A673 (cell line): Measurements from ENCODE around the gene EPHA6. TPM values are rescaled to one million over a fixed set of nuclear protein-coding genes. Genes with fewer than 3 reads are reported as not detected.

Experiments used
- BruUV-seq: library from RNA; stranded (reverse); fragments of 400-500 nt; replicated peaks from 2 replicates; lab custom pipeline; 2021; lab: Mats Ljungman, UMichigan
- CTCF ChIA-PET: fragments of 300-600 bp; sonication (Branson Sonifier 250); formaldehyde crosslinking; loops from one replicate; lab custom pipeline; 2022; ENCODE audit warnings: antibody characterized with exemption; lab: Charles Lee
- POLR2A ChIA-PET: fragments of 300-600 bp; sonication (Branson Sonifier 250); formaldehyde crosslinking; loops from one replicate; lab custom pipeline; 2022; ENCODE audit warnings: antibody characterized with exemption; ENCODE audit not compliant: low non-redundant PET; lab: Charles Lee
- DNase-seq: peaks from one replicate; pipeline ENCODE4 v3.0.0-alpha.2; 2015; ENCODE audit warnings: low spot score
- H3K27ac ChIP-seq: fragments of 200-600 bp; sonication (generic); 2 replicates; pipeline ENCODE4 v1.5.1; 2016; ENCODE audit warnings: mixed run types, low read depth, mild to moderate bottlenecking, mixed read lengths, antibody characterized with exemption, low read length; ENCODE audit not compliant: poor library complexity, severe bottlenecking
- H3K27me3 ChIP-seq: fragments of 200-600 bp; sonication (generic); replicated peaks from 2 replicates; pipeline ENCODE4 v1.6.1; 2017; ENCODE audit warnings: mixed run types, low read depth, mild to moderate bottlenecking, mixed read lengths, antibody characterized with exemption, low read length; ENCODE audit not compliant: insufficient read depth, poor library complexity
- H3K36me3 ChIP-seq: fragments of 200-600 bp; sonication (generic); 2 replicates; pipeline ENCODE4 v1.6.1; 2016; ENCODE audit warnings: mixed run types, mild to moderate bottlenecking, mixed read lengths, antibody characterized with exemption, low read length; ENCODE audit not compliant: insufficient read depth, poor library complexity, severe bottlenecking
- H3K4me1 ChIP-seq: fragments of 200-600 bp; sonication (generic); 2 replicates; pipeline ENCODE4 v1.6.1; 2017; ENCODE audit warnings: mixed run types, mild to moderate bottlenecking, mixed read lengths, antibody characterized with exemption, low read length; ENCODE audit not compliant: insufficient read depth, poor library complexity, severe bottlenecking
- H3K4me3 ChIP-seq: fragments of 200-600 bp; sonication (generic); 2 replicates; pipeline ENCODE4 v1.5.1; 2016; ENCODE audit warnings: low read depth, mixed run types, mild to moderate bottlenecking, mixed read lengths, low read length; ENCODE audit not compliant: poor library complexity, severe bottlenecking
- H3K9me3 ChIP-seq: fragments of 200-600 bp; sonication (generic); 2 replicates; pipeline ENCODE4 v1.6.1; 2016; ENCODE audit warnings: mixed run types, low read depth, mild to moderate bottlenecking, mixed read lengths, antibody characterized with exemption, low read length; ENCODE audit not compliant: poor library complexity, severe bottlenecking
- EZH2 ChIP-seq: fragments of 200-600 bp; sonication (generic); IDR thresholded peaks from 2 replicates; pipeline ENCODE4 v1.6.1; 2017; ENCODE audit warnings: borderline replicate concordance, low read depth, mild to moderate bottlenecking, mixed read lengths, antibody characterized with exemption, low read length; ENCODE audit not compliant: poor library complexity, severe bottlenecking
- intact Hi-C: fragments of 100-400 bp; cut with micrococcal nuclease; formaldehyde crosslinking; loops from one replicate; pipeline ENCODE4 v1.10.0; 2022; ENCODE audit not compliant: unreplicated experiment
- total RNA-seq: library from RNA; stranded (reverse); gene quantifications from 2 replicates; pipeline ENCODE4 v1.2.3, GENCODE V29; 2021
- TF ChIP-seq, protein P1 (sequence below): fragments of 300-800, 200-600 bp; sonication (generic); conservative IDR thresholded peaks from 2 replicates; pipeline ENCODE4 v1.5.1; 2017; ENCODE audit warnings: low read depth, mild to moderate bottlenecking, antibody characterized with exemption, low read length, moderate library complexity, mixed read lengths

EPHA6 gene
- total RNA-seq, 1 experiment from 2014 or later, result not detected

DNA sequence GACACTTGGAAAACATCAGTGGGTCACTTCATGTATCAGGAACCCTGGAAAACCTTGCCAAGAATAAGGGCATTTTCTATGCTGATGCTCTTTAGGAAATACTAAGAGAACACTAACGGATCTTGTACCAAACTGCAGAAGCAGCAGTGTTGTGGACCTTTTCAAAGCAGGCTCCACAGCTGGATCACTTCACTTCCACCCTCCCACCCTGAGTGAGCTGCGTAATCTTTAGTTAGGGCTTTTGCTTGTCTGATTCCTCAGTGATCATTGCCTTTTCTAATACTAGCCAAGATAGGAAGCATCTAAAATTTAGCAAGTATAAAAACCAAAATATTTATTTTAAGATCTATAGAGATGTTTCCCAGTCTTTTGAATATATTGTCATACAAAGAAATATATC is 229.0 kb downstream of the EPHA6 start:
- Histone ChIP-seq H3K27ac (no peak overlapping the region), H3K4me3 (no peak overlapping the region), H3K9me3 (peaks cover 5% of the 10 kb centered on the region), H3K4me1 (no peaks in the 10 kb centered on the region), H3K27me3 (no peaks in the 10 kb centered on the region), H3K36me3 (no peaks in the 10 kb centered on the region)
- ChIA-PET CTCF (no interaction called here), POLR2A (no interaction called here)
- no TSS peak for BruUV-seq
- intact Hi-C loops, result no loop called here
- DNase-seq, result no peak
- no peak for TF ChIP-seq EZH2
- TF ChIP-seq, protein P1, sequence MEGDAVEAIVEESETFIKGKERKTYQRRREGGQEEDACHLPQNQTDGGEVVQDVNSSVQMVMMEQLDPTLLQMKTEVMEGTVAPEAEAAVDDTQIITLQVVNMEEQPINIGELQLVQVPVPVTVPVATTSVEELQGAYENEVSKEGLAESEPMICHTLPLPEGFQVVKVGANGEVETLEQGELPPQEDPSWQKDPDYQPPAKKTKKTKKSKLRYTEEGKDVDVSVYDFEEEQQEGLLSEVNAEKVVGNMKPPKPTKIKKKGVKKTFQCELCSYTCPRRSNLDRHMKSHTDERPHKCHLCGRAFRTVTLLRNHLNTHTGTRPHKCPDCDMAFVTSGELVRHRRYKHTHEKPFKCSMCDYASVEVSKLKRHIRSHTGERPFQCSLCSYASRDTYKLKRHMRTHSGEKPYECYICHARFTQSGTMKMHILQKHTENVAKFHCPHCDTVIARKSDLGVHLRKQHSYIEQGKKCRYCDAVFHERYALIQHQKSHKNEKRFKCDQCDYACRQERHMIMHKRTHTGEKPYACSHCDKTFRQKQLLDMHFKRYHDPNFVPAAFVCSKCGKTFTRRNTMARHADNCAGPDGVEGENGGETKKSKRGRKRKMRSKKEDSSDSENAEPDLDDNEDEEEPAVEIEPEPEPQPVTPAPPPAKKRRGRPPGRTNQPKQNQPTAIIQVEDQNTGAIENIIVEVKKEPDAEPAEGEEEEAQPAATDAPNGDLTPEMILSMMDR, result no peak

DNA sequence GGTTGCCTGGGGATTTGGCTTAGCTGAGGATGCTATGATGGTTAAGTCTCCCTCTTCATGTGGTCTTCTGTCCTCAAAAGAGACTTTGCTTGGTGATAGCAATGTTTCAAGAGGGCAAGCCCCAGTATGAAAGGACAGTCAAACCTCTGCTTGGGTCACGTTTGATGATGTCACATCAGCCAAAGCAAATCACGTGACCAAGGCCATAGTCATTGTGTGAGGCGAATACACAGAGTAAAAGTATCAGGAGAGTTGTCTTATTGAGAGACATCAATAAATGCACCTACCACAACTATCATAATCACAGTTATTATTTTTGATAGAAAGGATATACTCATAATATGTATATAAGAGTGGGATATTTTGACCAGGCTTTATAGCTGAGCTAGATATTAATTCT is 243.0 kb downstream of the EPHA6 start:
- BruUV-seq, result no TSS peak

DNA sequence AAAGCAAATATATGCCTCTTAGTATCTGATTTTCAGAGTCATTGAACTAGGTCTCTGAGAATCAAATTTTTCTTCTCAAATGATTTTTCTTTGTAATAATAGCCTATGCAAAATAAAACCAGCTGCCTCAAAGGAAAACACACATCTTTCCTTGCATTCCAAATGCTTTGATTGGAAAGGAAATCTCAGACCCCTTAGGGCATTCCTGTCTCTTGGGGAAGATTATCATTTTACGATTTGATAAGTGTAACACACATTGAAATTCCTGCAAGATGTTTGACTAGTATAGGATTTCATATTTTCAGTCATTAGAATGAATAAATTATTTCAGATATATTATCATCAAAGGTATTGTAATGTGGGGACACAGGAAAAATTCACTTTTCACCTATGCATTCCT is 244.8 kb downstream of the EPHA6 start:
- intact Hi-C loops, result no loop called here
- no peaks in the 10 kb centered on the region for H3K27me3 ChIP-seq
- peaks cover 17% of the 10 kb centered on the region for H3K9me3 ChIP-seq
- no peak overlapping the region for H3K4me3 ChIP-seq
- H3K4me1 ChIP-seq, result no peaks in the 10 kb centered on the region
- no TSS peak for BruUV-seq
- ChIA-PET CTCF (no interaction called here), POLR2A (no interaction called here)
- no peak overlapping the region for H3K27ac ChIP-seq
- DNase-seq, result no peak
- TF ChIP-seq, protein P1, result no peak
- TF ChIP-seq EZH2, result no peak
- no peaks in the 10 kb centered on the region for H3K36me3 ChIP-seq

More for the DNA sequence above, 243.0 kb downstream of the EPHA6 start:
- ChIA-PET CTCF (no interaction called here), POLR2A (no interaction called here)
- intact Hi-C loops, result no loop called here
- Histone ChIP-seq H3K9me3 (peaks cover 17% of the 10 kb centered on the region), H3K4me1 (no peaks in the 10 kb centered on the region), H3K4me3 (no peak overlapping the region), H3K27me3 (no peaks in the 10 kb centered on the region), H3K27ac (no peak overlapping the region), H3K36me3 (no peaks in the 10 kb centered on the region)
- no peak for TF ChIP-seq EZH2
- TF ChIP-seq, protein P1, result no peak
- DNase-seq, result no peak
